WERI-Rb-1 (cell line): ENCODE measurements around the gene TAF4.

Experiments used
- DNase-seq: peaks from one replicate; pipeline ENCODE4 v3.0.0-alpha.2; 2020
- H3K27ac ChIP-seq: fragments of 250-450 bp; sonication (Bioruptor Pico); 2 replicates; pipeline ENCODE4 v1.5.1; 2020; ENCODE audit warnings: mild to moderate bottlenecking, moderate library complexity
- H3K27me3 ChIP-seq: fragments of 250-450 bp; sonication (Bioruptor Pico); 2 replicates; pipeline ENCODE4 v1.5.1; 2021; ENCODE audit warnings: mild to moderate bottlenecking, low read depth, moderate library complexity; ENCODE audit not compliant: insufficient read depth, severe bottlenecking
- H3K36me3 ChIP-seq: fragments of 250-450 bp; sonication (Bioruptor Pico); 2 replicates; pipeline ENCODE4 v1.5.1; 2020; ENCODE audit warnings: mild to moderate bottlenecking, moderate library complexity
- H3K4me3 ChIP-seq: 2 replicates; pipeline ENCODE4 v1.5.1; 2011; ENCODE audit warnings: low read depth, mild to moderate bottlenecking, control low read depth, low read length
- H3K9me3 ChIP-seq: fragments of 250-450 bp; sonication (Bioruptor Pico); 2 replicates; pipeline ENCODE4 v1.5.1; 2021; ENCODE audit warnings: mild to moderate bottlenecking, moderate library complexity; ENCODE audit not compliant: severe bottlenecking
- CTCF ChIP-seq: IDR thresholded peaks from 2 replicates; pipeline ENCODE4 v1.5.1; 2011; ENCODE audit warnings: low read depth, mild to moderate bottlenecking, control low read depth, inconsistent platforms, low read length

TAF4 gene

GRCh38 chr20:61963149-61963548 lies 102.5 kb downstream of the TAF4 start:
- no peak for TF ChIP-seq CTCF
- DNase-seq: no peak
- Histone ChIP-seq H3K9me3 (no peaks in the 10 kb centered on the region), H3K4me3 (no peak overlapping the region), H3K36me3 (no peaks in the 10 kb centered on the region), H3K27ac (no peak overlapping the region), H3K27me3 (no peaks in the 10 kb centered on the region)

- TF ChIP-seq CTCF: no peak
- no peaks in the 10 kb centered on the region for H3K36me3 ChIP-seq
- H3K27ac ChIP-seq: no peak overlapping the region
- H3K4me3 ChIP-seq: no peak overlapping the region
- no peaks in the 10 kb centered on the region for H3K27me3 ChIP-seq
- no peaks in the 10 kb centered on the region for H3K9me3 ChIP-seq
- no peak for DNase-seq
Measured at GRCh38 chr20:61960836-61961235, 104.8 kb downstream of the TAF4 start.

GRCh38 chr20:61958773-61959700 lies 106.6 kb downstream of the TAF4 start:
- no peak for TF ChIP-seq CTCF
- Histone ChIP-seq H3K27ac (no peak overlapping the region), H3K27me3 (no peaks in the 10 kb centered on the region), H3K9me3 (no peaks in the 10 kb centered on the region), H3K4me3 (no peak overlapping the region), H3K36me3 (no peaks in the 10 kb centered on the region)
- DNase-seq: no peak

GRCh38 chr20:61957961-61958715 lies 107.5 kb downstream of the TAF4 start:
- Histone ChIP-seq H3K4me3 (no peak overlapping the region), H3K36me3 (no peaks in the 10 kb centered on the region), H3K9me3 (no peaks in the 10 kb centered on the region), H3K27ac (no peak overlapping the region), H3K27me3 (no peaks in the 10 kb centered on the region)
- DNase-seq: no peak
- no peak for TF ChIP-seq CTCF

GRCh38 chr20:61956396-61957342 lies 109.0 kb downstream of the TAF4 start:
- DNase-seq: no peak
- no peaks in the 10 kb centered on the region for H3K36me3 ChIP-seq
- H3K4me3 ChIP-seq: no peak overlapping the region
- no peak for TF ChIP-seq CTCF
- no peak overlapping the region for H3K27ac ChIP-seq
- H3K27me3 ChIP-seq: no peaks in the 10 kb centered on the region
- H3K9me3 ChIP-seq: no peaks in the 10 kb centered on the region
